Measurements from ENCODE around the gene SPATS2L.

Gene SPATS2L

GRCh38 chr2:200475795-200476194, 169.3 kb downstream of the SPATS2L start:
- DNase-seq = no peak

GRCh38 chr2:200476836-200477235, 170.3 kb downstream of the SPATS2L start:
- DNase-seq = no peak

- DNase-seq = no peak
These were observed 171.2 kb downstream of the SPATS2L start for GRCh38 chr2:200477667-200478131.

GRCh38 chr2:200479692-200480265, 173.3 kb downstream of the SPATS2L start:
- DNase-seq = no peak

- DNase-seq = no peak
These were observed 175.7 kb downstream of the SPATS2L start for GRCh38 chr2:200482194-200482593.

GRCh38 chr2:200483729-200484198, 177.3 kb downstream of the SPATS2L start:
- DNase-seq = peak; percentile 54

GRCh38 chr2:200484934-200485333, 178.4 kb downstream of the SPATS2L start:
- DNase-seq = no peak

GRCh38 chr2:200486529-200486928, 180.0 kb downstream of the SPATS2L start:
- no peak for DNase-seq

GRCh38 chr2:200488169-200488568, 181.7 kb downstream of the SPATS2L start:
- DNase-seq = no peak

- DNase-seq = no peak
These were observed 183.5 kb downstream of the SPATS2L start for GRCh38 chr2:200490001-200490400.

- DNase-seq = no peak
These were observed 186.2 kb downstream of the SPATS2L start for GRCh38 chr2:200492656-200493055.

- DNase-seq = no peak
These were observed 187.6 kb downstream of the SPATS2L start for GRCh38 chr2:200494048-200494447.

GRCh38 chr2:200496696-200497095, 190.2 kb downstream of the SPATS2L start:
- DNase-seq = no peak

- no peak for DNase-seq
These were observed 192.1 kb downstream of the SPATS2L start for GRCh38 chr2:200498402-200499162.

GRCh38 chr2:200502196-200502595, 195.7 kb downstream of the SPATS2L start:
- DNase-seq = no peak

- no peak for DNase-seq
These were observed 200.2 kb downstream of the SPATS2L start for GRCh38 chr2:200506679-200507078.

GRCh38 chr2:200507179-200507578, 200.7 kb downstream of the SPATS2L start:
- DNase-seq = no peak

GRCh38 chr2:200509235-200509611, 202.7 kb downstream of the SPATS2L start:
- no peak for DNase-seq

- peak; percentile 29 for DNase-seq
These were observed 203.3 kb downstream of the SPATS2L start, which contains the start of gene KCTD18 for GRCh38 chr2:200509612-200510433. TSS of gene KCTD18 (minus strand) at chr2:200510068. CDS start at chr2:200507016, 3,052 bp downstream.

- no peak for DNase-seq
These were observed 208.7 kb downstream of the SPATS2L start for GRCh38 chr2:200515155-200515554.

- no peak for DNase-seq
These were observed 216.7 kb downstream of the SPATS2L start for GRCh38 chr2:200523158-200523557.

- no peak for DNase-seq
These were observed 217.1 kb downstream of the SPATS2L start for GRCh38 chr2:200523604-200524003.

GRCh38 chr2:200525066-200525465, 218.6 kb downstream of the SPATS2L start:
- DNase-seq = no peak

- no peak for DNase-seq
These were observed 219.0 kb downstream of the SPATS2L start for GRCh38 chr2:200525551-200525881.
